ENCODE measurements around the gene SLK. TPM values are rescaled to one million over a fixed set of nuclear protein-coding genes. Genes with fewer than 3 reads are reported as not detected.
A peak's percentile ranks its signal among the peaks of the same experiment; 100 is the strongest.

Gene SLK
- total RNA-seq, 1 experiment from 2014 or later = 39.1 TPM

GRCh38 chr10:104043185-104043830 is 76.4 kb downstream of the SLK start:
- Histone ChIP-seq H3K4me1 (ENCODE audit: insufficient read depth, low read length, poor library complexity, severe bottlenecking) (no peaks in the 10 kb centered on the region), H3K27ac (ENCODE audit: low read depth, low read length, poor library complexity, severe bottlenecking) (no peak overlapping the region), H3K4me3 (ENCODE audit: low read depth, low read length, poor library complexity, severe bottlenecking) (no peak overlapping the region), H3K27me3 (replicated peaks; ENCODE audit: insufficient read depth, low read depth, low read length, poor library complexity) (no peaks in the 10 kb centered on the region), H3K36me3 (ENCODE audit: insufficient read depth, low read length, poor library complexity, severe bottlenecking) (no peaks in the 10 kb centered on the region), H3K9me3 (ENCODE audit: low read depth, low read length, poor library complexity, severe bottlenecking) (no peaks in the 10 kb centered on the region)
- intact Hi-C loops (cut with micrococcal nuclease; ENCODE audit: unreplicated experiment) = loop anchor here (10.0 kb wide), 1 partner anchor 161 kb away; no protein-coding TSS in a partner anchor
- no TSS peak for BruUV-seq (replicated peaks)
- no peak for DNase-seq (ENCODE audit: low spot score)
- ChIA-PET POLR2A (ENCODE audit: low non-redundant PET) (no interaction called here), CTCF (no interaction called here)
- no peak for TF ChIP-seq CTCF (conservative IDR thresholded peaks at IDR 0.05; ENCODE audit: low read depth, low read length)
- TF ChIP-seq EZH2 (IDR thresholded peaks at IDR 0.05; ENCODE audit: borderline replicate concordance, low read depth, low read length, poor library complexity, severe bottlenecking) = no peak

GRCh38 chr10:104043854-104044253 is 76.9 kb downstream of the SLK start:
- DNase-seq (ENCODE audit: low spot score) = no peak
- no peak for TF ChIP-seq EZH2 (IDR thresholded peaks at IDR 0.05; ENCODE audit: borderline replicate concordance, low read depth, low read length, poor library complexity, severe bottlenecking)
- no peak for TF ChIP-seq CTCF (conservative IDR thresholded peaks at IDR 0.05; ENCODE audit: low read depth, low read length)
- CTCF ChIA-PET = no interaction called here
- no peaks in the 10 kb centered on the region for H3K36me3 ChIP-seq (ENCODE audit: insufficient read depth, low read length, poor library complexity, severe bottlenecking)
- no TSS peak for BruUV-seq (replicated peaks)
- intact Hi-C loops (cut with micrococcal nuclease; ENCODE audit: unreplicated experiment) = loop anchor here (10.0 kb wide), 1 partner anchor 161 kb away; no protein-coding TSS in a partner anchor
- H3K4me3 ChIP-seq (ENCODE audit: low read depth, low read length, poor library complexity, severe bottlenecking) = no peak overlapping the region
- POLR2A ChIA-PET (ENCODE audit: low non-redundant PET) = no interaction called here
- no peak overlapping the region for H3K27ac ChIP-seq (ENCODE audit: low read depth, low read length, poor library complexity, severe bottlenecking)
- H3K9me3 ChIP-seq (ENCODE audit: low read depth, low read length, poor library complexity, severe bottlenecking) = no peaks in the 10 kb centered on the region
- no peaks in the 10 kb centered on the region for H3K27me3 ChIP-seq (replicated peaks; ENCODE audit: insufficient read depth, low read depth, low read length, poor library complexity)
- no peaks in the 10 kb centered on the region for H3K4me1 ChIP-seq (ENCODE audit: insufficient read depth, low read length, poor library complexity, severe bottlenecking)

GRCh38 chr10:104045151-104046089 is 78.5 kb downstream of the SLK start:
- no peaks in the 10 kb centered on the region for H3K27me3 ChIP-seq (replicated peaks; ENCODE audit: insufficient read depth, low read depth, low read length, poor library complexity)
- no peak overlapping the region for H3K27ac ChIP-seq (ENCODE audit: low read depth, low read length, poor library complexity, severe bottlenecking)
- H3K4me3 ChIP-seq (ENCODE audit: low read depth, low read length, poor library complexity, severe bottlenecking) = no peak overlapping the region
- ChIA-PET CTCF (no interaction called here), POLR2A (ENCODE audit: low non-redundant PET) (interaction anchor here (0.6 kb wide), 1 partner anchor 216 kb away, joined by 3 read pairs; no protein-coding TSS in a partner anchor)
- peak; percentile 40 for TF ChIP-seq CTCF (conservative IDR thresholded peaks at IDR 0.05; ENCODE audit: low read depth, low read length)
- no peak for TF ChIP-seq EZH2 (IDR thresholded peaks at IDR 0.05; ENCODE audit: borderline replicate concordance, low read depth, low read length, poor library complexity, severe bottlenecking)
- no peaks in the 10 kb centered on the region for H3K36me3 ChIP-seq (ENCODE audit: insufficient read depth, low read length, poor library complexity, severe bottlenecking)
- no TSS peak for BruUV-seq (replicated peaks)
- DNase-seq (ENCODE audit: low spot score) = peak; percentile 31
- H3K4me1 ChIP-seq (ENCODE audit: insufficient read depth, low read length, poor library complexity, severe bottlenecking) = no peaks in the 10 kb centered on the region
- intact Hi-C loops (cut with micrococcal nuclease; ENCODE audit: unreplicated experiment) = loop anchor here (10.0 kb wide), 1 partner anchor 159 kb away; no protein-coding TSS in a partner anchor
- H3K9me3 ChIP-seq (ENCODE audit: low read depth, low read length, poor library complexity, severe bottlenecking) = no peaks in the 10 kb centered on the region
